G401 (cell line): ENCODE measurements around the gene ALK. TPM values are rescaled to one million over a fixed set of nuclear protein-coding genes. Genes with fewer than 3 reads are reported as not detected.

Experiments
- DNase-seq: peaks from one replicate; pipeline ENCODE4 v3.0.0-alpha.2; 2015; ENCODE audit warnings: low spot score
- in situ Hi-C: cut with HindIII; loops from 2 replicates; pipeline ENCODE4 v1.10.0; 2016; ENCODE audit warnings: low sequenced_read_pairs, mixed read lengths
- total RNA-seq: library from RNA; depleted of rRNA; stranded (reverse); fragments of >200 nt; shearing (Covaris generic); gene quantifications from 2 replicates; pipeline ENCODE4 v1.2.3, GENCODE V29; 2014; rRNA removed

ALK gene
- total RNA-seq, 1 experiment from 2014 or later, result not detected

DNA sequence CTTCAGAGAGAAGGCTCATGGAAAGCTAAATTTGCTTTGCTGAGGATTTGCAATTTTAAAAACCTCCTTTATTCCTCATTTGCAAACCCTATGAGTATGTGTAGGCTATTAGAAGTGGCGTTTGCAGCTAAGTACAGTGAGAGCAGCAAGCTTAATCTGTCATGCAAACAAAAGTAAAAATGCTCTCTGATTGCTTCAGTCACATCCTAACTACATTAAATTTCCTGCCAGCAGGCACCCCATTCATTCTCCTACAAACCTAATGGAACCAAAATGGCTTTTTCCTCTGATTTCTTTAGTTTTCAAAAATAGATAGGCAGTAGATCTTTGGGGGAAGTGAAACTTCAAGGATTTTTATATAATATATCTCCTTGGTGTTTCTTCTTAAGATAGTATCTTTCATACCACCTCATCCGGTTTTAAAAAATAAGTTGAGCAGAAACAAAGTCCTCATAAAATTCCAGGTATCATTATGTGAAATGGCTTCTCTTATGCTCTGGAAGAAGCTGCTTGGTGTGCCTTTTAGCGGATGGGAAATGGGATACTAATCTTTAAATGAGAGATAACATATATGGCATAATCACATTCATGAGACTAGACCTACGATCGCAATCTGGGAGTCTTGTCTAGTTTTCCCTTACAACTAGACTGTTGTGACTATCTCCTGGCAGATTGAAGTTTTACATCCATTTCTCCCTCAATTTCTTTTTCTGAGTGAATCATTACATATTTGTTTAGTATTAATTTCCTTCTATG is 757.1 kb downstream of the ALK start:
- in situ Hi-C loops, result no loop called here
- no peak for DNase-seq

GRCh38 chr2:29162204-29162928 is 759.0 kb downstream of the ALK start:
- in situ Hi-C loops, result no loop called here
- no peak for DNase-seq

DNA sequence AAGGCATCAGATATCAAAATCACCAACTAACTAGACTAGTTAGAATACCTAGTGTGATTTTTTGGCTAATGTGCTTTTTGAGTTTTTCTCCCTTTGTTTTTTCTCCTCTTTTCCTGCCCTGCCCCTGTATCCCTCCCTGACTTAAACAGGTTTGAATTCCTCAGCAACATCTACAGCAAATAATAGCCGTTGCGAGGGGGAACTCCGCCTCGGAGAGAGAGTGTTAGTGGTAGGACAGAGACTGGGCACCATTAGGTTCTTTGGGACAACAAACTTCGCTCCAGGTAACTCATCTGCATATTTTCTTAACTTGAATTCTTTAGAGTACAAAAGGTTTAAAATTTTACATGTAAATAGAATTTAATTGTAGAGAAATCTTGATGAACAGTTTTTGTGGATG is 761.2 kb downstream of the ALK start:
- no peak for DNase-seq
- in situ Hi-C loops, result no loop called here

DNA sequence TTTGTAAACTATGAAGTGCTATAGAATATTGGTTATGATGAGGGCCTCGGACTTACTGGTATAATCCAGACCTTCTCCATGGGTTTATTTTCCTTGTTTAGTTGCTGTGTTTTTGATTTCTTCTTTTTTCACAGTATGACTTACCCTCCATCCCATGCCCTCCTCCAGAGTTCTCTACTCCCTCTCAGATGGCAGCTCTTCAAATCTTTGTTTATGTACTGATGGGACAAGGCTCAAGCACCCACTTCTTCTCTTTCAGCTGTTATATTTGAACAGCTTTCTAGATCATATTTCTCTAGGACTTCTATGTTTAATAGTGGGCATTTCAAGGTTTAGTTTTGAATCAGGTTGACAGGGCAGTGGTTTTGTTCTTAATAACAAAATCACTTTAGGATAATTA is 762.3 kb downstream of the ALK start:
- no peak for DNase-seq
- in situ Hi-C loops, result no loop called here

- DNase-seq, result no peak
- in situ Hi-C loops, result no loop called here
These were observed 764.3 kb downstream of the ALK start for GRCh38 chr2:29157131-29157530.

DNA sequence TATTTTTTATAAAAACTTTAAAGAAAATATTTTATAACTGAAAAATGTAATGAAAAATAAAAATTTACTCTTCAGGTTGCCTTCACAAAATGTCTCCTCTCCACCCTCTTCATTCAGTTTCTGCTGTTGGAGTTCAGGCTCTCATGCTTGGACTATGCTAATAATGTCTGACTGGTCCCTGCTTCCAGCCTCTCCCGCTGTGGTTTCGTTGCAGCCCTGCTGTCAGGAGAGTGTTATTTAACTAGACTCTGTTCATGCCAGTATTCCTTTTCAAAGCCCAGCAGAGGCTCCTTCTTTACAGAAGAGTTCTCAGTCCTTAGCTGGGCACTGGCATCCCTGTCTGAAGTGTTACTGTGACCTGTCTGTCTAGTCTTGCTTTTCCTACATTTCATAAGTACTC is 765.8 kb downstream of the ALK start:
- in situ Hi-C loops, result no loop called here
- no peak for DNase-seq

DNA sequence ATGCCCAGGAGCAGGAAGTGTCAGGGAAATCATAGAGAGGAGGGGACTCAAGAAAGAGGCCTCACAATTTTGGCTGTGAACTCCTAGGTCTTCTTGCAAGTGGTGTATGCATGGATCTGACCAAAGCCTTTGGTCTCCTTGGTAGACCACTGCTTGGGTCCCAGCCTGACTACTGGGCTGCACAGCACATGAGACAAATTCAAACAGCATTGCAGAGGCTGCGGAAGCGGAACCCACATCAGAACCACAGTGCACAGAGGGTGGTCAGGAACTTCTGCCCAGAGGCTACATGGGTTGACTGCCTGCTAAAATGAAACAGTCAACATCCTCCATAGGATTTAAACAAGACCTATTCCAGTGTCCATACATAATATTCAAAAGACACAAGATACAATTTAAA is 766.8 kb downstream of the ALK start:
- in situ Hi-C loops, result no loop called here

GRCh38 chr2:29147963-29148362 is 773.4 kb downstream of the ALK start:
- DNase-seq, result no peak
- in situ Hi-C loops, result no loop called here

More for the DNA sequence above, 766.8 kb downstream of the ALK start:
- DNase-seq, result no peak

GRCh38 chr2:29146197-29146596 is 775.2 kb downstream of the ALK start:
- no peak for DNase-seq
- in situ Hi-C loops, result no loop called here

DNA sequence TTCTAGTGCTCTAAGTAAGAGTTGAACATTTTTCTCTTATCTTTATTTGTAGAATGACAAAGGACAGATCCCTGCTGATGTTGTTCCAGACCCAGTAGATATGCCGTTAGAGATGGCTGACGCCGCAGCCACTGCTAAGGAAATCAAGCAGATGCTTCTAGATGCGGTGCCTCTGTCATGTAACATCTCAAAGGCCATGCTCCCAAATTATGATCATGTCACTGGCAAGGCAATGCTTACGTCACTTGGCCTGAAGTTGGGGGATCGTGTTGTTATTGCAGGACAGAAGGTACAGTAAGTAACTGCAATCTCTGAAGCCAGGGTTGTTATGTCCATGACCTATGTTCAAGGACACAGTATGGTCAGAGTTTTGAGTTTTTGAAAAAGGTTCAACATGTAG is 777.7 kb downstream of the ALK start:
- DNase-seq, result no peak
- in situ Hi-C loops, result no loop called here

Other genes starting within 250 kb of the ALK start
- gene YPEL5, start 225.4 kb upstream of the ALK start, total RNA-seq, result 37.1 and 43.7 TPM in 2 replicates